KOPT-K1 (cell line): ENCODE results near the gene SERPINA6.

Experiments
- H3K27ac ChIP-seq: fragments of 200-600 bp; sonication (generic); 2 replicates; pipeline ENCODE4 v1.5.1; 2016; ENCODE audit warnings: antibody characterized with exemption, mild to moderate bottlenecking, low read depth, low read length; ENCODE audit not compliant: poor library complexity, severe bottlenecking
- H3K36me3 ChIP-seq: fragments of 200-600 bp; sonication (generic); 2 replicates; pipeline ENCODE4 v1.5.1; 2017; ENCODE audit warnings: antibody characterized with exemption, mild to moderate bottlenecking, low read length, moderate library complexity; ENCODE audit not compliant: insufficient read depth
- H3K9me3 ChIP-seq: fragments of 200-600 bp; sonication (generic); 2 replicates; pipeline ENCODE4 v1.5.1; 2017; ENCODE audit warnings: antibody characterized with exemption, low read length, mild to moderate bottlenecking; ENCODE audit not compliant: insufficient read depth, poor library complexity, severe bottlenecking

Gene SERPINA6

GRCh38 chr14:94342334-94342934 is 19.3 kb upstream of the SERPINA6 start:
- no peak overlapping the region for H3K27ac ChIP-seq
- H3K36me3 ChIP-seq = no peaks in the 10 kb centered on the region
- H3K9me3 ChIP-seq = no peaks in the 10 kb centered on the region

GRCh38 chr14:94341656-94342333 is 18.7 kb upstream of the SERPINA6 start:
- no peak overlapping the region for H3K27ac ChIP-seq
- H3K9me3 ChIP-seq = no peaks in the 10 kb centered on the region
- H3K36me3 ChIP-seq = no peaks in the 10 kb centered on the region

GRCh38 chr14:94340533-94340932 is 17.4 kb upstream of the SERPINA6 start:
- no peaks in the 10 kb centered on the region for H3K36me3 ChIP-seq
- no peak overlapping the region for H3K27ac ChIP-seq
- H3K9me3 ChIP-seq = no peaks in the 10 kb centered on the region

- H3K27ac ChIP-seq = no peak overlapping the region
- no peaks in the 10 kb centered on the region for H3K36me3 ChIP-seq
- H3K9me3 ChIP-seq = no peaks in the 10 kb centered on the region
Observed at GRCh38 chr14:94338023-94338422, 14.9 kb upstream of the SERPINA6 start.

- H3K36me3 ChIP-seq = no peaks in the 10 kb centered on the region
- H3K9me3 ChIP-seq = no peaks in the 10 kb centered on the region
- H3K27ac ChIP-seq = no peak overlapping the region
Observed at GRCh38 chr14:94337274-94337673, 14.1 kb upstream of the SERPINA6 start.

- Histone ChIP-seq H3K36me3 (no peaks in the 10 kb centered on the region), H3K27ac (no peak overlapping the region)
Observed at GRCh38 chr14:94334872-94335271, 11.7 kb upstream of the SERPINA6 start.

GRCh38 chr14:94332587-94332986 is 9.5 kb upstream of the SERPINA6 start:
- H3K9me3 ChIP-seq = no peaks in the 10 kb centered on the region
- H3K36me3 ChIP-seq = no peaks in the 10 kb centered on the region
- no peak overlapping the region for H3K27ac ChIP-seq

More at GRCh38 chr14:94334872-94335271, 11.7 kb upstream of the SERPINA6 start:
- H3K9me3 ChIP-seq = no peaks in the 10 kb centered on the region

GRCh38 chr14:94332063-94332583 is 9.0 kb upstream of the SERPINA6 start:
- Histone ChIP-seq H3K27ac (no peak overlapping the region), H3K9me3 (no peaks in the 10 kb centered on the region), H3K36me3 (no peaks in the 10 kb centered on the region)

GRCh38 chr14:94331462-94331861 is 8.3 kb upstream of the SERPINA6 start:
- H3K27ac ChIP-seq = no peak overlapping the region
- H3K36me3 ChIP-seq = no peaks in the 10 kb centered on the region
- H3K9me3 ChIP-seq = no peaks in the 10 kb centered on the region

GRCh38 chr14:94330857-94331256 is 7.7 kb upstream of the SERPINA6 start:
- no peaks in the 10 kb centered on the region for H3K36me3 ChIP-seq
- H3K27ac ChIP-seq = no peak overlapping the region
- H3K9me3 ChIP-seq = no peaks in the 10 kb centered on the region

- Histone ChIP-seq H3K27ac (no peak overlapping the region), H3K9me3 (no peaks in the 10 kb centered on the region), H3K36me3 (no peaks in the 10 kb centered on the region)
Observed at GRCh38 chr14:94330432-94330831, 7.3 kb upstream of the SERPINA6 start.

- Histone ChIP-seq H3K27ac (no peak overlapping the region), H3K9me3 (no peaks in the 10 kb centered on the region), H3K36me3 (no peaks in the 10 kb centered on the region)
Observed at GRCh38 chr14:94329857-94330256, 6.7 kb upstream of the SERPINA6 start.

GRCh38 chr14:94328196-94328595 is 5.1 kb upstream of the SERPINA6 start:
- Histone ChIP-seq H3K9me3 (no peaks in the 10 kb centered on the region), H3K27ac (no peak overlapping the region), H3K36me3 (no peaks in the 10 kb centered on the region)

GRCh38 chr14:94321421-94322271 is 1.5 kb downstream of the SERPINA6 start:
- Histone ChIP-seq H3K9me3 (no peaks in the 10 kb centered on the region), H3K27ac (no peak overlapping the region), H3K36me3 (no peaks in the 10 kb centered on the region)

- no peak overlapping the region for H3K27ac ChIP-seq
- H3K9me3 ChIP-seq = no peaks in the 10 kb centered on the region
- no peaks in the 10 kb centered on the region for H3K36me3 ChIP-seq
Observed at GRCh38 chr14:94320243-94320642, 2.9 kb downstream of the SERPINA6 start.
